Endothelial cell of umbilical vein (primary cell): ENCODE data around the gene CUL9. TPM values are rescaled to one million over a fixed set of nuclear protein-coding genes. Genes with fewer than 3 reads are reported as not detected.

Source experiments
- BruUV-seq: library from RNA; stranded (reverse); fragments of 400-500 nt; replicated peaks from 2 replicates; lab custom pipeline; 2021; lab: Mats Ljungman, UMichigan
- CTCF ChIA-PET: fragments of 300-600, 350-600 bp; sonication (Branson Sonifier 250); formaldehyde crosslinking; loops from one replicate; lab custom pipeline; 2021; ENCODE audit warnings: antibody characterized with exemption, inconsistent platforms; lab: Charles Lee
- POLR2A ChIA-PET: fragments of 300-600, 350-600 bp; sonication (Branson Sonifier 250); formaldehyde crosslinking; loops from one replicate; lab custom pipeline; 2021; ENCODE audit warnings: antibody characterized with exemption, inconsistent platforms; lab: Charles Lee
- DNase-seq: peaks from one replicate; pipeline ENCODE4 v3.0.0-alpha.2; 2011; ENCODE audit warnings: low read depth, low spot score
- FAIRE-seq: peaks from 2 replicates; lab custom pipeline; 2011; peaks lifted over from hg19 to GRCh38; lab: Jason Lieb, UNC
- H2AFZ ChIP-seq: 2 replicates; pipeline ENCODE4 v1.6.0; 2012; ENCODE audit warnings: low read depth, low read length, control low read depth, inconsistent platforms
- H3K27ac ChIP-seq: 2 replicates; pipeline ENCODE4 v1.5.1; 2011; ENCODE audit warnings: low read depth, mild to moderate bottlenecking, control low read depth, low read length, moderate library complexity; ENCODE audit not compliant: insufficient read depth
- H3K27me3 ChIP-seq, 2 experiments: 2 replicates each; pipeline versions ENCODE4 v1.6.0 to v1.6.1; 2011; ENCODE audit warnings: low read length in 2 of 2, mixed read lengths in 1 of 2; ENCODE audit not compliant: control insufficient read depth in 2 of 2, insufficient read depth in 2 of 2
- H3K36me3 ChIP-seq, 2 experiments: 2 replicates in 1 of 2; 3 replicates in 1 of 2; pipeline ENCODE4 v1.5.1; 2011; ENCODE audit warnings: low read length in 2 of 2, mild to moderate bottlenecking in 1 of 2, moderate library complexity in 1 of 2; ENCODE audit not compliant: control insufficient read depth in 2 of 2, insufficient read depth in 2 of 2; ENCODE audit errors: extremely low read depth in 1 of 2
- H3K4me1 ChIP-seq: 3 replicates; pipeline ENCODE4 v1.5.1; 2011; ENCODE audit warnings: mild to moderate bottlenecking, low read length; ENCODE audit not compliant: control insufficient read depth, insufficient read depth; ENCODE audit errors: extremely low read depth
- H3K4me2 ChIP-seq: 2 replicates; pipeline ENCODE4 v1.6.1; 2011; ENCODE audit warnings: low read length, control low read depth, mixed read lengths; ENCODE audit not compliant: insufficient read depth
- H3K4me3 ChIP-seq, 3 experiments: fragments of 200-600 bp in 1 of 3; sonication (generic), shearing (Covaris generic) in 1 of 3; replicated peaks in 1 of 3; 2 replicates each; pipeline ENCODE4 v1.5.1; 2011 to 2016; ENCODE audit warnings: control low read depth in 3 of 3, low read length in 3 of 3, mild to moderate bottlenecking in 2 of 3, inconsistent platforms in 1 of 3, low read depth in 1 of 3, moderate library complexity in 1 of 3; ENCODE audit not compliant: insufficient read depth in 1 of 3
- H3K79me2 ChIP-seq: 2 replicates; pipeline ENCODE4 v1.6.0; 2012; ENCODE audit warnings: low read length, inconsistent platforms; ENCODE audit not compliant: control insufficient read depth, insufficient read depth
- H3K9ac ChIP-seq: replicated peaks from 2 replicates; pipeline ENCODE3; 2011; ENCODE audit warnings: low read length, control low read depth; ENCODE audit not compliant: insufficient read depth; ENCODE audit errors: extremely low read depth
- H3K9me1 ChIP-seq: replicated peaks from 3 replicates; pipeline ENCODE4 v1.6.0; 2011; ENCODE audit warnings: mild to moderate bottlenecking, low read length; ENCODE audit not compliant: control insufficient read depth, insufficient read depth; ENCODE audit errors: extremely low read depth
- H3K9me3 ChIP-seq: replicated peaks from 2 replicates; pipeline ENCODE4 v1.5.1; 2012; ENCODE audit warnings: low read length, inconsistent platforms; ENCODE audit not compliant: control insufficient read depth, insufficient read depth
- H4K20me1 ChIP-seq: replicated peaks from 2 replicates; pipeline ENCODE3; 2011; ENCODE audit warnings: mild to moderate bottlenecking, low read length; ENCODE audit not compliant: control insufficient read depth, insufficient read depth; ENCODE audit errors: extremely low read depth
- EZH2 ChIP-seq: IDR thresholded peaks from 2 replicates; pipeline ENCODE4 v1.6.1; 2012; ENCODE audit warnings: borderline replicate concordance, low read depth, mild to moderate bottlenecking, moderate library complexity, low read length, inconsistent platforms; ENCODE audit not compliant: severe bottlenecking
- FOS ChIP-seq: IDR thresholded peaks from 2 replicates; pipeline ENCODE4 v1.6.1; 2011; ENCODE audit warnings: mild to moderate bottlenecking, low read length, moderate library complexity, borderline replicate concordance; ENCODE audit not compliant: insufficient read depth
- GATA2 ChIP-seq: IDR thresholded peaks from 2 replicates; pipeline ENCODE4 v1.7.0; 2011; ENCODE audit warnings: low read depth, mild to moderate bottlenecking, moderate library complexity, mixed read lengths, low read length; ENCODE audit not compliant: insufficient read length, insufficient read depth
- JUN ChIP-seq: IDR thresholded peaks from 2 replicates; pipeline ENCODE4 v1.6.1; 2011; ENCODE audit warnings: borderline replicate concordance, low read depth; ENCODE audit not compliant: insufficient read length, insufficient read depth
- MYC ChIP-seq: IDR thresholded peaks from one replicate; pipeline ENCODE4 v1.6.1; 2011; ENCODE audit warnings: mild to moderate bottlenecking, low read depth, low read length
- POLR2A ChIP-seq: IDR thresholded peaks from 2 replicates; pipeline ENCODE4 v1.6.1; 2012; ENCODE audit warnings: low read depth, mild to moderate bottlenecking, control low read depth, low read length
- POLR2AphosphoS5 ChIP-seq: IDR thresholded peaks from 2 replicates; pipeline ENCODE4 v1.6.1; 2012; ENCODE audit warnings: low read depth, mild to moderate bottlenecking, control low read depth, low read length, moderate library complexity; ENCODE audit not compliant: insufficient read depth
- dilution Hi-C: fragments of 300-500 bp; cut with MboI; formaldehyde crosslinking; loops from one replicate; pipeline ENCODE4 v1.15.0; 2019; ENCODE audit warnings: low sequenced_read_pairs; ENCODE audit not compliant: extremely low pct_ligation_motif_present
- intact Hi-C: fragments of 100-400 bp; cut with micrococcal nuclease; formaldehyde crosslinking; loops from one replicate; pipeline ENCODE4 v1.10.0; 2022
- polyA plus RNA-seq, 4 experiments: library from polyadenylated mRNA; depleted of rRNA in 3 of 4; stranded (reverse) in 3 of 4; unstranded in 1 of 4; fragments of >200 nt; gene quantifications; 2 replicates each; pipeline versions ENCODE4 v1.2.1 to v1.2.3, GENCODE V29; 2011 to 2012; ENCODE audit warnings: missing spikeins in 1 of 4
- total RNA-seq: library from RNA; stranded (reverse); gene quantifications from 2 replicates; pipeline ENCODE4 v1.2.3, GENCODE V29; 2021
- TF ChIP-seq, protein P1 (sequence below): IDR thresholded peaks from 2 replicates; pipeline ENCODE4 v1.6.1; 2011; ENCODE audit not compliant: insufficient read depth, insufficient read length
- TF ChIP-seq, protein P2 (sequence below), 2 donors: IDR thresholded peaks; 1 replicate in 1 of 2; 2 replicates in 1 of 2; pipeline ENCODE4 v1.5.1; 2011; ENCODE audit warnings: low read length in 2 of 2, mild to moderate bottlenecking in 2 of 2, moderate library complexity in 2 of 2, control low read depth in 1 of 2, inconsistent platforms in 1 of 2, low read depth in 1 of 2; ENCODE audit not compliant: insufficient read depth in 1 of 2; ENCODE audit errors: extremely low read depth in 1 of 2

The CUL9 gene
- total and polyA plus RNA-seq, 2 donors (not counting 3 experiments of a cell fraction or from before 2014, with no cell fraction given): 38.7 to 46.0 TPM

DNA sequence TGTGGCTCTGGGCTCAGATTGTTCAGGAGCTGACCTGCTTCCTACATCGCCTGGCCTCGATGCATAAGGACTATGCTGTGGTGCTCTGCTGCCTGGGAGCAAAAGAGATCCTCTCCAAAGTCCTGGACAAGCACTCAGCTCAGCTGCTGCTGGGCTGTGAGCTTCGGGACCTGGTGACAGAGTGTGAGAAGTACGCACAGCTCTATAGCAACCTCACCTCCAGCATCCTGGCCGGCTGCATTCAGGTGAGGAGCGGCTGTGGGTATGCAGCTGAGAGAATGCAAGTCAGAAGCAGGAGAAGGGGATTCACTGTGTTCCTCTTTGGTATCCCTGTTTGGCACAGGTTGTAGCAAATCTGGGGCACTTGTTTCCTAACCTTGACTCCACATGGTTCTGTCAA is 17.9 kb downstream of the CUL9 start:
- Histone ChIP-seq H4K20me1 (no peaks in the 10 kb centered on the region), H3K4me2 (no peak overlapping the region), H3K27me3 (no peaks in the 10 kb centered on the region), H3K4me1 (no peaks in the 10 kb centered on the region), H3K9me3 (no peaks in the 10 kb centered on the region), H2AFZ (no peak overlapping the region), H3K9me1 (no peaks in the 10 kb centered on the region), H3K9ac (no peak overlapping the region), H3K4me3 (no peak overlapping the region), H3K36me3 (peaks cover 0 to 23% of the 10 kb centered on the region in 2 experiments), H3K27ac (no peak overlapping the region), H3K79me2 (no peaks in the 10 kb centered on the region)
- no TSS peak for BruUV-seq
- TF ChIP-seq EZH2 (no peak), GATA2 (no peak), MYC (no peak), JUN (no peak), FOS (no peak), POLR2AphosphoS5 (no peak), POLR2A (no peak)
- TF ChIP-seq, protein P1, sequence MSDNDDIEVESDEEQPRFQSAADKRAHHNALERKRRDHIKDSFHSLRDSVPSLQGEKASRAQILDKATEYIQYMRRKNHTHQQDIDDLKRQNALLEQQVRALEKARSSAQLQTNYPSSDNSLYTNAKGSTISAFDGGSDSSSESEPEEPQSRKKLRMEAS: no peak
- TF ChIP-seq, protein P2, sequence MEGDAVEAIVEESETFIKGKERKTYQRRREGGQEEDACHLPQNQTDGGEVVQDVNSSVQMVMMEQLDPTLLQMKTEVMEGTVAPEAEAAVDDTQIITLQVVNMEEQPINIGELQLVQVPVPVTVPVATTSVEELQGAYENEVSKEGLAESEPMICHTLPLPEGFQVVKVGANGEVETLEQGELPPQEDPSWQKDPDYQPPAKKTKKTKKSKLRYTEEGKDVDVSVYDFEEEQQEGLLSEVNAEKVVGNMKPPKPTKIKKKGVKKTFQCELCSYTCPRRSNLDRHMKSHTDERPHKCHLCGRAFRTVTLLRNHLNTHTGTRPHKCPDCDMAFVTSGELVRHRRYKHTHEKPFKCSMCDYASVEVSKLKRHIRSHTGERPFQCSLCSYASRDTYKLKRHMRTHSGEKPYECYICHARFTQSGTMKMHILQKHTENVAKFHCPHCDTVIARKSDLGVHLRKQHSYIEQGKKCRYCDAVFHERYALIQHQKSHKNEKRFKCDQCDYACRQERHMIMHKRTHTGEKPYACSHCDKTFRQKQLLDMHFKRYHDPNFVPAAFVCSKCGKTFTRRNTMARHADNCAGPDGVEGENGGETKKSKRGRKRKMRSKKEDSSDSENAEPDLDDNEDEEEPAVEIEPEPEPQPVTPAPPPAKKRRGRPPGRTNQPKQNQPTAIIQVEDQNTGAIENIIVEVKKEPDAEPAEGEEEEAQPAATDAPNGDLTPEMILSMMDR (IDR thresholded peaks at IDR 0.05; ENCODE audit: extremely low read depth in 1 of 2, insufficient read depth in 1 of 2, low read depth in 1 of 2, low read length in 2 of 2): no peak
- DNase-seq: no peak
- intact Hi-C loops: no loop called here
- FAIRE-seq: no peak
- CTCF ChIA-PET: no interaction called here
- POLR2A ChIA-PET: no interaction called here
- dilution Hi-C loops: no loop called here
